NK-92 (cell line): ENCODE results near the gene GNAQ.

Experiments
- DNase-seq: peaks from one replicate; lab custom pipeline; 2025; ENCODE audit not compliant: unreplicated experiment; lab: John Stamatoyannopoulos, UW

Gene GNAQ

DNA sequence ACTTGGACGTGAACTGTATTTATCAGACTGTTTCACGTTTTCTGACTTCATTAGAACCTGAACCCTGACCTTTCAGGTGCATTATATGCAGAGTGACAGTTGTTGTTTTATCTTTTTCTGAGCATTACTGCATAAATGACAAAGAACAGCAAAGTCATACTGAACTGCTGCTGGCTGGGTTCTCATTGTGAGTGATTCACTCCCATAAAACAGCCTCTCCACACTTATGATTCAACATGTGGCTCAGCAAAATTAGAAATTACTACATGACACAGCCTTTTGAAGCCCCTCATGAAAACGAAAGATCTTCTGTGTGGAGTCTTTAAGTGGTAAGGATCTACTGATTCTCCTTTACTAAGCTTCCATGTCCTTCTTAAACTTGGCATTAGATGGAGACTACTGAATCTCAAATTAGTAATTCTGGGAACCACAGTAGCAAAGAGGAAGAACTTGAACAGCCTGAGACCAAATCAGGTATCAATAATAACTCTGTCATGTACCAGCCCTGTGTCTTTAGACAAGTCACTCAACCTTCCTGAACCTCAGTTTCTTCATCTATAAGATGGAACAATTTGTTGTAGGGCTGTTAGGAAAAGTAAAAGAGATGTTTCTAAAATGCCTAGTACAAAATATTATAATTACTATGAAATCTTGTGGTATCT lies 211.2 kb downstream of the GNAQ start:
- no peak for DNase-seq

DNA sequence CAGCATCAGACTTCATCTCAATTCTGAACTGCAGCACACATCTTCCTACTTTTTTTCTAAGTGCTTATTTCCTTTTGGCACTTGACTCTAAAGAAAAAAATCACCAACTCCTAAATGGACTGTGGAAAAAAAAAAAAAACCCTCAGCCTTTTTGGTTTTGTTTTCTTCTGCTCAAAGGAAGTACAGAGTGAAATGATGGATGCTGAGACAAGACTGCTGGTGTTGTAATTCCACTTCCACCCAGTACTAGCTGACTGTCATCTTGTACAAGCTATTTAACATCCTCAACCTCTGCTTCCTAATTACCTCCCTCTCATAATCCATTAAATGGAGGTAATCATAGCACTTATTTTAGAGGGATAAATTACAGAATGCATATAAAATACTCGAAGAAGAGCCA lies 212.0 kb downstream of the GNAQ start:
- no peak for DNase-seq

DNA sequence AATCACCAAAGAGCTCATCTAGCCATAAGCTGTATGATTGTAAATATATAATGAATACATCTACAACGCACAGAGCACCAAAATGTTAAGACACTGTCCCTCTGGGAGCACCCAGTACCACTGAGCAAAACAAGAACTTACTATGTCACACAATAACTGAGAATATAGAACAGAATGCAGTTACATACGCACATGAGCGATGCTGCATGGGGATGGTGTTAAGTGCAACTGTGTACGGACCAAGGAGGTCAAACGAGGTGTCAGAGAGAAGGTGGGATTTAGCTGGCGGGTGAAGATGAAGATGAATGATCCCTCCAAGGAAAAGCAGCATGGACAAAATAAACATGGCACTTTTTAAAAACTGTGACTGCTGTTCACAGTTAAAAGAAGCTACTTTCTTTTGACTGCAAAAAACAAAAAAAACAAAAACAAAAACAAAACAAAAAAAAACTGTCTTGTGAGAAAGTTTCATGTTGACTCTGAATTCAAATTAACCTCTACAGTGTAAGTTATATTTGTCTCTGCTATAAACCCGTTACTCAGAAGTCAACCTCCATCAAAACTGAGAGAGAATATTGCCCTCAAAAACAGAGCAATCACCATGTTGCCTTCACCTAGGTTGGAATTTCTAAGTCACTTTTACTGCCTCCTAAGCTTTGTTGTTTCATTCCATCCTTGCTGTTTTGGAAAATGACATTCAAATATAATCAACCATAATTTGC lies 213.9 kb downstream of the GNAQ start:
- DNase-seq = no peak

DNA sequence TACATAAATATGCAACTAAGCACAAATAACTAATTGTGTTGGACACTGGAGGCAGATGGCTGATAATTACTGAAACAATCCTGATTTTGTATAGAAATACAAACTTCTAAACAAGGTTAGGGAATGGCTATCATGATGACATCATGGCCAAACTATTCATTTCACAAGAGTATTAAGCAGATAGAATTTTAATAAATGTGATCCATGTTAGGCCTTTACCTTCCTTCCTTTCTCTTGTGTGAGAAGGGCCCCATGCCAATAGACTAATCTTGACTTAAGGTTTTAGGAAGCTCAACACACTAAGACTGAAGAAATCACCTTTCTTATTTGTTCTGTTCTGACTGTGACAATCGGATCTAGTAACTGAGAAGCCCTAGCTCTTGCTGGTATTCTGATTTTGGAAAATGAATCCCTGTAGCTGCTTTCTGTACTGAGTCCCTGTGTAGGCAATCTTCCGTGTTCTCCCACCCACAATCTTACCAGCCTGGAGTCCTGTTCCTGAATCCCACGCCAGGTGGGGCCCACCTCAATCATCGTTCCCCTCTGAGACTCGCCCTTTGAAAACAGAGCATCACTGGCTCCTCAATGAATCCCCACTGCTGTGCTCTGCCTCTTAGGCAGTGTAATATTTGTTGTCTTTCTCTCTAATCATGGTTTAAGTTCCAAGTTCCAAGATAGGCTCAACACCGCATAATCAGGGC lies 214.8 kb downstream of the GNAQ start:
- no peak for DNase-seq

DNA sequence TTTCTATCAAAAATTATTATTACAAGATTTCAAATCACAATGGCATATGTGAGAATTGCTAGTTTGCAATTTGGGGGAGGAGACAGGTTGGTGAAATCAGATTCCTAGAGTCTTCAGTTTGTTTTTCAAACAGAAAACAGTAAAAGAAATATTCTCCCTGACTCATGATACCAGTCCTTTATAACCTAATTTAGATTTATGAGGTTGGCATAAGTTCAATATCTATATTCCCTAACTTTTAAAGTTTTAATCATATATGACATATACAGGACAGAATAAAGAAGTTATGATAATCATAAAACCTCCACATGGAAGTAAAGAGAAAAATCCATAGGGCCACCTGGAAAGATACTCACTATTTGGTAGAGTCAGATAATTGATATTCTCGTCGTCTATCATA lies 216.4 kb downstream of the GNAQ start:
- no peak for DNase-seq

DNA sequence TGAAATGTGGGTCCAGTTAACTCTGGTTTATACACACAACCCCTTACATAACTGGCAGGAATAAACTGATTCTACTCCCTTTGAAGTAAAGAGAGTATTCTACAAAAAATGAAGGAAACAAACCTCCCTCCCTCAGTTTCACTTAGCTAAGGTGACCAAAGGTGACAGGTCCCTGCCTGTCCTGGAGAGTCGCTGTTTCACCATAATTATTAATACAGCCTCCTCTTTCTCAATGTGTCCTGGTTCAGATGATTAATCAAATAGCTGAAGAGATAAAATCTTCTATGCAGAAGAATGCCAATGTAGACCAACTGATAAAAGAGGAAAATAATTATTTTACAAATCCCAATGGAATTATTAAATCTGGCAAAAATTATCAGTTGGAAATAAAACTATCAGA lies 219.8 kb downstream of the GNAQ start:
- DNase-seq = no peak

DNA sequence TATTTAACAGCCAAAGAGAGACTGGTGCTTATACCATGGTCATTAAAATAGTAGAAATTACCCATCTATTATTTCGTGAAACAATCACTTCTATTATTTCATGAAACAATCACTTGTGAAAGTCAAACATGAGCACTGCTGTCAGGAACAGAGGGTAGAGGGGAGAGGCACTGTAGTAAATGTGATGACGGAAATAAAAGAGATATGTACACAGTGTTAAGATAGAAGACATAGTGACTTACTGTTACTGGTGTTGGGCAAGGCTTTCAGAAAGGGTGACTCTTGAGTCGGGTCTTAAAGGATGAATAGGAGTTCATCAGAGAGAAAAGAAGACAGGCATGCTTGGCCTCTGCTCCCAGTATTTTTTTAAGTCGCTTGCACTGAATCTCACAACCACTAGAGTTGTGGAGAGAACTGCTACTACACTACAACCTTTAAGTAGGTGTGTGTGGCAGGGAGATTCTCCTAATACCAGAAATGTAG lies 220.9 kb downstream of the GNAQ start:
- DNase-seq = no peak

DNA sequence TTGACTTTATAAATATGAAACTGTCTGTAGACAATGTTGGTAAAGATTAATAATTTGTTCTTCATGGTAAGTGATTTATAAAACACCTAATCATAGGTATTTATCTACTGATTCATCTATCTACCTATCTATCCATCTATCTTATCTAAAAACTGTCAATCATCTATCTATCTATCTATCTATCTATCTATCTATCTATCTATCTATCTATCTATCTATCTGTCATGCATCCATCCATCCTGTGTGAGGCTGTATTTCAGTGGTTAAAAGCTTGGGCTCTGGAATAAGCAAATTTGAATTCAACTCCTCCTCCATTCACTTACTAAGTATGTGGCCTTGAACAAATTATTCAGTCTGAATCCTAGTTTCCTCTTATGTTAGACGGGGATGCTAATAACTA lies 221.6 kb downstream of the GNAQ start:
- DNase-seq = no peak

DNA sequence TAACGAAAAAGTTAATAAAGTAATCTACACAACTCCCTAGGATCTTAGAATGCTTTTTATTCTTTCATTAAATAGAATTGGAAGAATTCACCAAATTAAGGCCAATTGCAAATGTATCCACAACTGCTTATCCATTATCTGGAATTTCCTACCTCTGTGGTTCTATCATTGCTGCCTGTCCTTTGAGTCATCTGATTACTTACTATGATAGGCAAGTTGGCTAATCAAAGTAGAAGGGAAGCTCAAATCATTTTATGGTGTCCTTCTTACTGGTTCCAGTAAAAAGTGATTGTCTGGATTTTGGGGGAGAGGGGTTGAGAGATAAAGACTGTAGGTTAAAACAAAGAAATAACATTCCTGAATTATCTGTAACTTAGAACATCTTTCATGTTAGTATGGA lies 222.1 kb downstream of the GNAQ start:
- DNase-seq = no peak

DNA sequence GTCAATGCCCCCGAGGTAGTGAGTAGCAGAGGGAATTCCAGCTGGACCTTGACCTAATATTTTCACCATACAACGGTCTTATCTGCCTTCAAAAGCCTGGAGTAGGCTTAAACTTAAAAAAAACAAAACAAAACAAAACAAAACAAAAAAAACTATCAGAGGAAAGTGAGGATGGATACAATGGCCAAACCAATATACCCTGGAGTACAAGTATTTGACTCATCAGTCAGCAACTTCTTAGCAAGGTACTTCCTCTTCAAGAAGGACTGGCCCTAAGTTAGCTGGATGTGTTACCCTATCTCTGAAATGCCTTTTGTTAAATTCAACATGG lies 222.9 kb downstream of the GNAQ start:
- no peak for DNase-seq

DNA sequence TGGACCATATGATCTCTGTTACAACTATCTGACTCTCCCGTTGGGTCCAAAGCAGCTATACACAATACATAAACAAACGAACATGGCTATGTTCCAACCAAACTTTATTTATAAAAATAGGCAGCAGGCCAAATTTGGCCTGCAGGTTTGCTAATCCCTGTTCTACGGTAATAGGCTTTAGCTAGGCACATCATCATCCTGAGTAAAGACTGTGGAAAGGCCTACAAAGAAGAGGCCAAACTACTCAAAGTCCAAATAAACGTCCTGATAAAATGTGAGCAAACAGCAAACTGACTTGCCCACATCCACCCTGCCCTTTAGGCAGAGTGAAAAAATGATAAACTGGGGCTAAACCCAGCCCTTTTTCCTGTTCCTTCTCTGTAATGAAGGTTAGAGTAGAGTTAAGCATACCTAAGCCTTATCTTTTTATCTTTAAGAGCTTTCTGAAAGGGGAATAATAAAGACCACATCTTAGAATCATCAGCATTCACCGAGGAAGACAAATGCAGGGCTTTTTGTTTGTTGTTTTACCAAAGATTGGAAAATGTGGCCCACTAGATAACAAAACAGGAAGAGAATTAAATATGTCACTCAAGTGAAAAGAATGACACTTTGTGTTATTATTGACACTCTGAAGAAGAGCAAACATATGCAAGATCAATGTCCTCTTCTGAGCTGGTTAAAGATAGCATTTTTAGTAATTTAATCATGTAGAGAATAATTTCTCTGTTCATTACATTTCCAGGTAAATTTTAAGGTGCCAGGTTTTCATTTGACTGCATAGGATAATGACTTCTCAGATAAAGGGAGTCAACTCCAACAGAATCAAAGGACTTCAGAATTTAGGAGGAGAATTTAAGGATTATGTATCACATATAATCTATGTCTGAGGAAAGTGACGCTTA lies 223.5 kb downstream of the GNAQ start:
- DNase-seq = no peak

DNA sequence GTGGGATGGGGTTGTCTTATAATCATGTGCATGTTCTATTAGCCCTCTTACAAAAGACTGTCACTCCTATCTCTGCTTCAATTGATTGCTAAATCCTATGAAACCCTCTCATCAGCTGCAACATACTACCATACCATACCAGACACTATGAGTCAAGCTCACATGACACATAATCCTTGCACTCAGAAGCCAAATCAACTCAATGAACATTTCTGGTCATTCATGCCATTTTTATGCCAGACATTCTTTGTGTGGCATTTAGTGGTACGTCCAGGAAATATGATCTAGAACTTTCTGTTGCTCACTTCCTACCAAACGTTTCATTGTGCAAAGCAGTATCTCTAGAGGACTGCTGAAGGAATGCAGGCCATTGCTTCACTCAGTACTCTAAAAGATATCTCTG lies 224.3 kb downstream of the GNAQ start:
- no peak for DNase-seq

DNA sequence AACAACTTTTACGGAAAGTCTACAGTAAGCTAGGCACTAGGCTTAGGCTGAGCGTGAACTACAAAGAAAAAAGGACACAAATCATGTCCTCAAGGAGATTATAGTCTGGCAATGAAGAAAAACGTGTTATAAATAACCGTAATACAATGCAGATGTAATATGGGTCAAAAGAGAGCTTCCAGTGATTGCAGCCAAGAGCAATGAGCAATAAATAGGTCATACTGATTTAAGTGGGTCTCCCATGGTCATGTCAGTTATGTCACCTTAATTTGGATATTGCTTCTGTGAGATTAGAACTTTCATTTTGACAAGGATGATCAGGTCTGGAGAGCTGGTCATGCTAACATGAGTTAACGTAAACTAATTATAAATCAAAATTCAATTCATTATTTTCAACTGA lies 224.9 kb downstream of the GNAQ start:
- DNase-seq = no peak

DNA sequence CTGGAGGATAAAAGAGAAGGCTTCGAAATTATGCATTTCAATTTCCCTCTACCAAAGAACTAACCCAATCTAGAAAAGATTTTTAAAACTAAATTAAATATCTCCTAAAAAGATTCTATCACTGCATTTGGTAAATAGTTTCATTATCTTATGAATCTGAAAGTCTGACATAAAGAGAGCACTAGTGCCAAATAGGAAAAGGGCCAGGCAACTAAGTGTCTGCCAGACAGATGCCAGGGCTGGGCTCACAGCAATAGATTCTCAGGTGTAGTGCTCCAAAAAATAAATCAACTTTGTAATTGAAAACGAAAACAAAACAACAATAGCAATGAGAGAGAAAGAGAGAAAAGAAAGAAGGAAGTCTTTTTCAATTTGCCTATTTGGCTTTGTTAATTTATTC lies 225.8 kb downstream of the GNAQ start:
- DNase-seq = no peak

DNA sequence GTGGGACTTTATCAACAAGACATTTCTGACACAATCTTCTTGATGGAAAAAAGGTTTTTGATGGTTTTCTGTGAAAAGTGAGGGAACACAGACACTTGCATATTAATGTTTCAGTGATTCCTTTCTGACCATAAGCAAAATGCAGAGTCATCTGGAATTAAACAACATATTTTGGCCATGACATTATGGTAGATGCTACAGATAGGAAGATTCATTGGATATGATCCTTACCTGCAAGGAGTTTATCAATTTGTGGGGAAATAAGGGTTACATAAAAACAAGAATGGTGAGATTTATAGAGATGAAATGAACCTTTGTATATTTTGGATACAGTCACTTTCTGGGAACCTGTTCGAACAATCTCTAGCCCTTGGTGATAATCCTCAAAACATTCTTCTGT lies 228.2 kb downstream of the GNAQ start:
- no peak for DNase-seq

DNA sequence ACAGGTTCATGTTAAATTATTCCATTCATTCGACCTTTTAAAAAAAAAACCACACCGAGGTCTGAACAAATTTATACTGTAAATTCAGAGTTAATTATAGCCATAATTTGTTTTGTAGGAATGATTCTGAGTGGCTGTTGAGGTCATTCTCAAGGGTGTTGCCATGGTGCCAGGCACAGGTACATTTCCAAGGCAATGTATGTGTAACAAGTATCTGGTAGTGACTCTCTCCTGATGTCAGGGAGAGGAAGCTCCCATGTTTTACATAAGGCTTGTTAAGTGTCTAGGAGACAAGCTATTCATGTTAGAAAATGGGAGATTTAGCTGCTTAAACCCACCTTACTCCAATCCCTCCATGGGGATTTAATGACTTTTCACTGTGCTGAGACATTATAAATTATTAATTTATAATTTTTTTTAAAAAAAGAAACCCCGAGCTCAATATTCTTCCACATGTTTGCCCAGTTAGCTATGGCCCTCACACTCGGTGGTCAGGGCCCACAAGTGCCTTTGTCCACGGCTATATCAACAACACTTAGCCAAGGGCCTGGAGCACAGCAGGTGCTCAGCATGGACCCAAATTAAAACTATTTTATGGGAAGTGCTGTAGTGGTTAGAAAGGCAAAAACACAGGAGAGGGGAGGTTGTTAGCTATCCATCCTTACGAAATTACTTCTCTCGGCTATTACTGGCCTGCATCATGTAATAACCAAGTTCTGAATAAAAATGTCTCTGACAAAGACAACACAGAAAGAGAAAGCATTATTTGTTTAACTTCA lies 228.9 kb downstream of the GNAQ start:
- DNase-seq = no peak

DNA sequence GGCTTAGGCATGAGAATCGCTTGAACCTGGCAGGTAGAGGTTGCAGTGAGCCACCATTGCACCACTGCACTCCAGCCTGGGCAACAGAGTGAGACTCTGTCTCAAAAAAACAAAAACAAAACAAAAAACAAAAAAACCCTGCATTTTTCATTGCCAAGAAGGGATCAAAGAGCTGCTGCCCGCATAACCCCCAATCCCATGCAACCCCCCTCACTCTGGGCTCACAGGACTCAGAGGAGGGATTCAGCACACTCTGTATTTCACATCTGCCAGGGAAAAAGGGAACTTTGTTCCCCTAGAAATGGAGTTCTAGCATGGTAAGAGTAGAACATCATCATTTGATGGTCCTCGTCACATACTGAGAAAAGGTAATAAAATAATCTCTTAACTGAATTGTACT lies 229.5 kb downstream of the GNAQ start:
- DNase-seq = no peak

DNA sequence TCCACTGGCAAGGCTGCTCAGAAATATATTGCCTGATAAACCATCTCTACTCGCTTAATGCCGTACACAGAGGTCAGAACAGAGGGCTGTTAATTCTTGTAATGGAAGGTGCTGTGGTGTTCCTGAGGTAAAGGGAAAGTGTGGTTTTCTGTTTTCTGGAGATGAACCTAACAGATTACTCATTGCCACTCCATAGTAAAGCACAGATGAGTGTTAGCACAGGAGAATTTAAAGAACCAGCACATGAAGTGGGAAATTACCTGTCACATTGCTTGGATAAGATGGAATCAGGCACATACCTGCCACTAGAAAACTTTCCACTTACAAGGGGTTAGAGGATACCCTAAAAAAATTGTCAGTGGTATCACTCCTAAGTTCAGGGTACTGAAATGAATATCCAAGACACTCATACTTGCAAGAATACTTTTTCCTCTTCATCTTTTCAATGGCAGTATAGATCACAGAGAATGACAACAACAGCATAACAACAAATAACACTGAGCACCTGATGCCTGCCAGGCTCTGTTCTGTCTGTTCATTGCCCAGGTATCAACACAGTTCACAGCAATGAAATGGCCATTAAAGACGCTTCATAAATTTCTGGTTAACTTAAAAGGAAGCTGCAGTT lies 230.6 kb downstream of the GNAQ start:
- DNase-seq = no peak

DNA sequence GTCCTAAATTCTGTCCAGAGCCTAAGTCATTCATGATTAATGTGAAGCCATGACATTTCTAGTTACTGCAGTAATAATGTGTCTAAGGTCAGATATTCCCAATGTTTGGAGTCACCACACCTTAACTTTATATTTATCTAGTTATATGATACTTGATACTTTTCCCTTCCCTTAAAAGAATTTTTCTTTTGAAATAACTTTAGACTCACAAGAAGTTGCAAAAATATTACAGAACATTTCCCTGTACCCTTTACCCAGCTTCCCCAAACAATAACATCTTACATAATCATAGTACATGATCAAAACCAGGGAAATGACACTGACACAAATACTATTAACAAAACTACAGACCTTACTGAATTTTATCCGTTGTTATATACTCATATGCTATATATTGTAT lies 233.5 kb downstream of the GNAQ start:
- no peak for DNase-seq

DNA sequence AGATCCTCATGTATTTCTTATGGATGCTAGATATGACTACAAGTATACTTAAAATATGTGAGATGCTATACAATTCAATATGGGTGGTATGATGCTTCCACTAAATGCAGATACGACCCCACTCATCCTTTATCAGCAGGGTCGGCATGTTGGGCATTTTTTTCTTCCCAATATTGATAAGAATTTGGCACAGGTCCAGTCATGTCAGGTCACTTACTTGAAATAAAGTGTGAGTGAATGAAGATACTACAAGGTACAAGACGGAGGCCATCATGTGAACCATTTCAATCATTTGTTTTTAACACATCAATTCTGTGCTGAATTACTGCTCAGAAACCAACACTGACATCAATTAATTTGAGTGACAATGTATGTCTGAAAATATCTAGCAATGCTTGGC lies 236.6 kb downstream of the GNAQ start:
- DNase-seq = no peak
